A549 (cell line): ENCODE results near the gene ELN. TPM values are rescaled to one million over a fixed set of nuclear protein-coding genes. Genes with fewer than 3 reads are reported as not detected.

Experiments
- ATAC-seq, 2 experiments: fragments of 200-7000 bp in 1 of 2; fragments of >200 bp in 1 of 2; cut with Nextera tagmentation in 1 of 2; cut with Tn5 transposase in 1 of 2; 3 replicates each; pipeline versions ENCODE4 v1.8.0 to v1.9.1; 2018 to 2020; ENCODE audit warnings: mild to moderate bottlenecking in 1 of 2, moderate library complexity in 1 of 2
- CTCF ChIA-PET: fragments of 300-600 bp; sonication (Branson Sonifier 250); formaldehyde crosslinking; extraction: SDS; loops from one replicate; lab custom pipeline; 2021; ENCODE audit warnings: antibody characterized with exemption, inconsistent platforms; lab: Yijun Ruan, JAX
- POLR2A ChIA-PET: fragments of 350-600 bp; formaldehyde crosslinking; extraction: SDS; loops from one replicate; lab custom pipeline; 2021; ENCODE audit warnings: antibody characterized with exemption, inconsistent platforms; lab: Yijun Ruan, JAX
- DNase-seq, 2 experiments: peaks; one replicate each; pipeline versions ENCODE4 v3.0.0 to v3.0.0-alpha.2; 2011 to 2016; ENCODE audit warnings: low read depth in 1 of 2, low spot score in 1 of 2
- FAIRE-seq: peaks from 2 replicates; lab custom pipeline; 2011; peaks lifted over from hg19 to GRCh38; lab: Jason Lieb, UNC
- H3K27ac ChIP-seq, 2 experiments: fragments of >200 bp; sonication (Bioruptor Twin); formaldehyde crosslinking; 3 replicates each; pipeline ENCODE4 v1.5.1; 2016 to 2017
- H3K4me1 ChIP-seq: fragments of >200 bp; sonication (Bioruptor Twin); formaldehyde crosslinking; 3 replicates; pipeline ENCODE4 v1.6.1; 2016
- H3K4me2 ChIP-seq: fragments of >200 bp; sonication (Bioruptor Twin); formaldehyde crosslinking; 3 replicates; pipeline ENCODE4 v1.6.1; 2016
- H3K4me3 ChIP-seq: fragments of >200 bp; sonication (Bioruptor Twin); formaldehyde crosslinking; 3 replicates; pipeline ENCODE4 v1.5.1; 2016
- H3K9me3 ChIP-seq: fragments of >200 bp; sonication (Bioruptor Twin); formaldehyde crosslinking; 3 replicates; pipeline ENCODE4 v1.6.1; 2016
- CBX2 ChIP-seq: fragments of 200-600 bp; sonication (generic); IDR thresholded peaks from 2 replicates; pipeline ENCODE4 v1.6.1; 2016; ENCODE audit warnings: low read depth, mild to moderate bottlenecking, borderline replicate concordance
- CBX8 ChIP-seq: fragments of 200-600 bp; sonication (generic); IDR thresholded peaks from 2 replicates; pipeline ENCODE4 v1.6.1; 2016
- FOSL2 ChIP-seq, 2 experiments: fragments of 450-650 bp in 1 of 2; fragments of >200 bp in 1 of 2; sonication (Bioruptor Twin) in 1 of 2; formaldehyde crosslinking; IDR thresholded peaks; 2 replicates each; pipeline versions ENCODE4 v1.5.0 to v1.6.1; 2016 to 2020; ENCODE audit warnings: mild to moderate bottlenecking in 1 of 2, moderate library complexity in 1 of 2
- FOXS1 ChIP-seq: fragments of 250-450 bp; sonication (Bioruptor Pico); IDR thresholded peaks from 2 replicates; pipeline ENCODE4 v1.5.0; 2020; ENCODE audit warnings: mild to moderate bottlenecking, moderate library complexity
- HOXA7 ChIP-seq: fragments of 250-450 bp; sonication (Bioruptor Pico); IDR thresholded peaks from 2 replicates; pipeline ENCODE4 v1.5.0; 2020; ENCODE audit warnings: mild to moderate bottlenecking, moderate library complexity
- MAFK ChIP-seq: fragments of 450-650 bp; IDR thresholded peaks from 2 replicates; pipeline ENCODE4 v1.6.1; 2014; ENCODE audit not compliant: partially characterized antibody
- MYC ChIP-seq: IDR thresholded peaks from 2 replicates; pipeline ENCODE4 v1.6.1; 2012; ENCODE audit warnings: mild to moderate bottlenecking, inconsistent platforms, low read length, improper control_type of control experiment, borderline replicate concordance
- NR3C1 ChIP-seq: fragments of >200 bp; sonication (Bioruptor Twin); formaldehyde crosslinking; IDR thresholded peaks from 3 replicates; pipeline ENCODE4 v1.6.1; 2017
- POLR2AphosphoS2 ChIP-seq: conservative IDR thresholded peaks from 2 replicates; pipeline ENCODE4 v1.6.1; 2012; ENCODE audit warnings: low read length, improper control_type of control experiment, inconsistent platforms
- RARB ChIP-seq: fragments of 250-450 bp; sonication (Bioruptor Pico); IDR thresholded peaks from 2 replicates; pipeline ENCODE4 v1.8.0; 2021; ENCODE audit warnings: mild to moderate bottlenecking, moderate library complexity
- RCOR1 ChIP-seq: fragments of 150-350 bp; IDR thresholded peaks from 2 replicates; pipeline ENCODE4 v1.6.1; 2014; ENCODE audit warnings: antibody characterized with exemption, low read length, low read depth
- SMC3 ChIP-seq: fragments of >200 bp; sonication (Bioruptor Twin); formaldehyde crosslinking; IDR thresholded peaks from 3 replicates; pipeline ENCODE4 v1.6.1; 2018; ENCODE audit warnings: inconsistent platforms
- SREBF2 ChIP-seq: fragments of 450-650 bp; IDR thresholded peaks from 2 replicates; pipeline ENCODE4 v1.6.1; 2014; ENCODE audit warnings: mild to moderate bottlenecking, moderate library complexity
- TFCP2L1 ChIP-seq: fragments of 250-450 bp; sonication (Bioruptor Pico); IDR thresholded peaks from 2 replicates; pipeline ENCODE4 v1.5.0; 2021; ENCODE audit warnings: mild to moderate bottlenecking
- TP53 ChIP-seq: fragments of 250-450 bp; sonication (Bioruptor Pico); IDR thresholded peaks from 2 replicates; pipeline ENCODE4 v1.5.0; 2021; ENCODE audit warnings: mild to moderate bottlenecking, moderate library complexity
- ZC3H11A ChIP-seq: fragments of 450-650 bp; IDR thresholded peaks from 2 replicates; pipeline ENCODE4 v1.6.1; 2014; ENCODE audit warnings: antibody characterized with exemption, mild to moderate bottlenecking
- ZNF302 ChIP-seq: fragments of 250-450 bp; sonication (Bioruptor Pico); IDR thresholded peaks from 2 replicates; pipeline ENCODE4 v1.9.0; 2021; ENCODE audit warnings: inconsistent platforms, mild to moderate bottlenecking, moderate library complexity
- WGBS: methylation state at CpG from one replicate; pipeline ENCODE4 v1.1.6; 2017; ENCODE audit errors: missing lambda C conversion rate; 5-methylcytosine and 5-hydroxymethylcytosine counted together
- polyA plus RNA-seq, 4 experiments: library from polyadenylated mRNA; depleted of rRNA in 3 of 4; stranded (reverse); fragments of >200 nt; fragmentation: RNase III in 1 of 4; extraction: RNeasy Plus Mini Kit Qiagen cat#74134 plus additional on column Dnase treatment in 1 of 4; gene quantifications; 2 replicates in 3 of 4; 3 replicates in 1 of 4; pipeline ENCODE4 v1.2.3, GENCODE V29; 2011 to 2017
- TF ChIP-seq, protein P1 (sequence below): fragments of 200-600 bp; sonication (generic); IDR thresholded peaks from 2 replicates; pipeline ENCODE4 v1.6.1; 2016; ENCODE audit warnings: antibody characterized with exemption, mild to moderate bottlenecking, moderate library complexity
- TF ChIP-seq, protein P2 (sequence below): fragments of 450-650 bp; IDR thresholded peaks from 2 replicates; pipeline ENCODE4 v1.6.1; 2014; ENCODE audit warnings: antibody characterized with exemption

Gene ELN
- polyA plus RNA-seq, 2 of the 4 experiments (the other 2 are of a cell fraction): 0.09 to 0.16 TPM

GRCh38 chr7:74023092-74023536 lies 4.9 kb upstream of the ELN start:
- no peaks in the 10 kb centered on the region for H3K9me3 ChIP-seq
- peak overlapping the region; percentile 51 for H3K4me2 ChIP-seq
- TF ChIP-seq TP53 (CRISPR knock-in tag) (no peak), TFCP2L1 (CRISPR knock-in tag) (no peak), POLR2AphosphoS2 (no peak), RARB (CRISPR knock-in tag) (no peak), SREBF2 (no peak), RCOR1 (no peak), CBX8 (no peak), ZNF302 (no peak), CBX2 (no peak), SMC3 (no peak)
- TF ChIP-seq, protein P1, sequence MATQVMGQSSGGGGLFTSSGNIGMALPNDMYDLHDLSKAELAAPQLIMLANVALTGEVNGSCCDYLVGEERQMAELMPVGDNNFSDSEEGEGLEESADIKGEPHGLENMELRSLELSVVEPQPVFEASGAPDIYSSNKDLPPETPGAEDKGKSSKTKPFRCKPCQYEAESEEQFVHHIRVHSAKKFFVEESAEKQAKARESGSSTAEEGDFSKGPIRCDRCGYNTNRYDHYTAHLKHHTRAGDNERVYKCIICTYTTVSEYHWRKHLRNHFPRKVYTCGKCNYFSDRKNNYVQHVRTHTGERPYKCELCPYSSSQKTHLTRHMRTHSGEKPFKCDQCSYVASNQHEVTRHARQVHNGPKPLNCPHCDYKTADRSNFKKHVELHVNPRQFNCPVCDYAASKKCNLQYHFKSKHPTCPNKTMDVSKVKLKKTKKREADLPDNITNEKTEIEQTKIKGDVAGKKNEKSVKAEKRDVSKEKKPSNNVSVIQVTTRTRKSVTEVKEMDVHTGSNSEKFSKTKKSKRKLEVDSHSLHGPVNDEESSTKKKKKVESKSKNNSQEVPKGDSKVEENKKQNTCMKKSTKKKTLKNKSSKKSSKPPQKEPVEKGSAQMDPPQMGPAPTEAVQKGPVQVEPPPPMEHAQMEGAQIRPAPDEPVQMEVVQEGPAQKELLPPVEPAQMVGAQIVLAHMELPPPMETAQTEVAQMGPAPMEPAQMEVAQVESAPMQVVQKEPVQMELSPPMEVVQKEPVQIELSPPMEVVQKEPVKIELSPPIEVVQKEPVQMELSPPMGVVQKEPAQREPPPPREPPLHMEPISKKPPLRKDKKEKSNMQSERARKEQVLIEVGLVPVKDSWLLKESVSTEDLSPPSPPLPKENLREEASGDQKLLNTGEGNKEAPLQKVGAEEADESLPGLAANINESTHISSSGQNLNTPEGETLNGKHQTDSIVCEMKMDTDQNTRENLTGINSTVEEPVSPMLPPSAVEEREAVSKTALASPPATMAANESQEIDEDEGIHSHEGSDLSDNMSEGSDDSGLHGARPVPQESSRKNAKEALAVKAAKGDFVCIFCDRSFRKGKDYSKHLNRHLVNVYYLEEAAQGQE: no peak
- TF ChIP-seq, protein P2, sequence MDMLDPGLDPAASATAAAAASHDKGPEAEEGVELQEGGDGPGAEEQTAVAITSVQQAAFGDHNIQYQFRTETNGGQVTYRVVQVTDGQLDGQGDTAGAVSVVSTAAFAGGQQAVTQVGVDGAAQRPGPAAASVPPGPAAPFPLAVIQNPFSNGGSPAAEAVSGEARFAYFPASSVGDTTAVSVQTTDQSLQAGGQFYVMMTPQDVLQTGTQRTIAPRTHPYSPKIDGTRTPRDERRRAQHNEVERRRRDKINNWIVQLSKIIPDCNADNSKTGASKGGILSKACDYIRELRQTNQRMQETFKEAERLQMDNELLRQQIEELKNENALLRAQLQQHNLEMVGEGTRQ: no peak
- CTCF ChIA-PET: interaction anchor here (4.1 kb wide), 1 partner anchor 160 kb away, joined by 94 read pairs; the partner anchor contains the start of gene TMEM270
- peaks cover 32% of the 10 kb centered on the region for H3K4me1 ChIP-seq
- POLR2A ChIA-PET: no interaction called here
- peak; percentile 56 to 76 for DNase-seq
- ATAC-seq: peak; percentile 48 to 69; a peak in 5 of 6 replicates
- 5% methylated on average over 11 of the region's 12 CpGs for WGBS
- no peak for FAIRE-seq
- H3K4me3 ChIP-seq: no peak overlapping the region
- peak overlapping the region; percentile 59 to 70; a peak in 4 of 6 replicates for H3K27ac ChIP-seq

GRCh38 chr7:74023786-74024185 lies 4.2 kb upstream of the ELN start:
- DNase-seq (no peak), ATAC-seq (no peak), FAIRE-seq (no peak)
- TF ChIP-seq HOXA7 (CRISPR knock-in tag) (no peak), RARB (CRISPR knock-in tag) (no peak), RCOR1 (no peak), NR3C1 (no peak), MAFK (no peak), ZC3H11A (no peak), FOXS1 (CRISPR knock-in tag) (no peak), MYC (no peak)
- ChIA-PET POLR2A (no interaction called here), CTCF (interaction anchor here (0.8 to 8.1 kb wide), 7 partner anchors 10 to 160 kb away, joined by 3 to 94 read pairs (median 5); partner anchors contain the start of gene TMEM270)
- 71% methylated on average over 11 of the region's 11 CpGs for WGBS
- peak overlapping the region; percentile 51; the same call in 2 of the 3 replicates for H3K4me2 ChIP-seq
- no peak overlapping the region for H3K4me3 ChIP-seq
- H3K4me1 ChIP-seq: peaks cover 32% of the 10 kb centered on the region
- H3K27ac ChIP-seq: peak overlapping the region; percentile 59 to 70; a peak in 4 of 6 replicates
- H3K9me3 ChIP-seq: no peaks in the 10 kb centered on the region

DNA sequence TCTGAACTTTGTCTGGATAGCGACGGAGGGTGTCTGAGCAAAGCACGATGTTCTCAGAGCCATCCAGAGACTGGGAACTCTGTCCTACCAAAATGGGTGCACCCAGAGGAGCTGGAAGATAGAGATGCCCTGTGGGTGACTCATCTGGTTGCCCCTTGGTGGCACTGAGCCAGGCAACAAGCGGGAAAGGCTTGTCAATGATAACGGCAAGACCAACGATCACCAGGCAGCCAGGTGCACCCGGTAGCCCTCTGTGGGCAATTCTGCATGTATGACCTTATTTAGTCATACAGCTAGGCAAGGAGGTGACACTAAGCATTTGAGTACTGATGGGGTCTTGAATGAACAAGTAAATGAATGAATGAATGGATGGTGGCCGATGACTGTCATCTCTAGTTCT lies 2.8 kb upstream of the ELN start:
- ATAC-seq (no peak), FAIRE-seq (no peak), DNase-seq (peak in 1 of 2 experiments; percentile 19)
- H3K4me2 ChIP-seq: no peak overlapping the region
- H3K4me1 ChIP-seq: peaks cover 32% of the 10 kb centered on the region
- WGBS: 43% methylated on average over 8 of the region's 8 CpGs
- TF ChIP-seq CBX8 (no peak), FOSL2 (IDR thresholded peaks at IDR 0.05) (no peak), FOSL2 (CRISPR knock-in tag; IDR thresholded peaks at IDR 0.05) (peak; percentile 22; the same call in 1 of the 2 replicates)
- no peak overlapping the region for H3K4me3 ChIP-seq
- POLR2A ChIA-PET: interaction anchor here (0.5 kb wide), 1 partner anchor 76 kb away, joined by 4 read pairs; no protein-coding TSS in a partner anchor
- no peaks in the 10 kb centered on the region for H3K9me3 ChIP-seq
- H3K27ac ChIP-seq: peak overlapping the region in 1 of 2 experiments; percentile 70; a peak in 1 of 6 replicates
- CTCF ChIA-PET: interaction anchor here (0.7 to 8.1 kb wide), 20 partner anchors 8 to 377 kb away, joined by 3 to 94 read pairs (median 8); partner anchors contain the start of gene TMEM270
